ENCODE measurements around the gene IL17C.

IL17C gene

DNA sequence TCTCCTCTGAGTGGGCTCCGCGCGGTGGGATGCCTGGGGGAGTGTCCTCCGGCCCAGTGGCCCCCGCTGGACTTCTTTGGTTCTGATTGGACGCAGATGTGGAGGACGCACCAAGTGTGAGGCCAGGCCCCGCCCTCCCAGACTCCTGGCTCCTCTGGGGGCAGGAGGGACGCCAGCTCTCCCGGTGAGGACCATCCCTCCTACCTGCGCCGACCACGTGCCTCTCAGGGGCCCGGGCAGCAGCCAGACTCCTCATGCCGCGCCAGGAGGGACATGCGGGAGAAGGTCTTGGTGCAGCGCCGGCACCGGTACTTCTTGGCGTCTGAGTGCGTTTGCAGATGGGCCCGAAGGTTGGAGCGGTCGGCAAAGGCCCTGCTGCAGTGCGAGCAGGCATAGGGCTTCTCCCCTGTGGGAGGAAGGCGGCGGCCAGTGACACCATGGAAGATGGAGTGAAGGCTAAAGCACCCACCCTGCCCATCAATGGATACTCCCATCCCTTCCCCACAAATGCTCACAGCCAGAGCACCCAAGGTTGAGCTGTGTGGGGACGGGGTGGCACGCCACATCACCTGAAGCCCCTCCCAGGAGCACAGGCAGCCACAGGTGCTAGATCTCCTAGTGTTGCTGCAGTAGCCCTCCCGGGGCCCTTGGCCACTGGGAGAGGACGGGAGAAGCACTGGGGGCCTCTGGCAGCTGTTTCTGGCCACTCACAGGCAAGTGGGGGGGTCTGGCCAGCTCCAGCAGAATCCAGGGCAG is 40.0 kb downstream of the IL17C start:
- H2AFZ ChIP-seq (ENCODE audit: low read length), result no peak overlapping the region
- no peaks in the 10 kb centered on the region for H3K9me3 ChIP-seq (ENCODE audit: low read length)
- H3K79me2 ChIP-seq (ENCODE audit: insufficient read depth, low read length), result no peaks in the 10 kb centered on the region

DNA sequence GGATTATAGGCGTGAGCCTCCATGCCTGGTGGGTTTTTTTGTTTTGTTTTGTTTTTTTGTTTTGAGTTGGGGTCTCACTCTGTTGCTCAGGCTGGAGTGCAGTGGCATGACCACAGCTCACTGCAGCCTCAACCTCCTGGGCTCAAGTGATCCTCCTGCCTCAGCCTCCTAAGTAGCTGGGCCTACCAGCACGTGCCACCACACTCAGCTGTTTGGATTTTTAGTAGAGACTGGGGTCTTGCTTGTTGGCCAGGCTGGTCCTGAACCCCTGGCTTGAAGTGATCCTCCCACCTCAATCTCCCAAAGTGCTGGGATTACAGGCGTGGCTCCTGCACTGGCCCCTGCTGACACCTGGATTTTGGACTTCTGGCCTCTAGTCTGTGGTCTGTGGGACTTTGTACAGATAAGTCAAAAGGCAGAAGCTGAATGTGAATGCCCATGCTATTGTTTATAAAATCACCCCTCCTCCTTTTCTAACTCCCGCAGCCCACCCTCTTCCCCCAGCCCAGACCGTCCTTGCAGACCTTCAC is 42.2 kb downstream of the IL17C start:
- peak overlapping the region; percentile 60 for H3K4me2 ChIP-seq (ENCODE audit: low read length)

More for the DNA sequence above, 40.0 kb downstream of the IL17C start:
- Histone ChIP-seq H3K27me3 (ENCODE audit: insufficient read depth, low read length) (no peaks in the 10 kb centered on the region; the same call in 1 of the 2 replicates), H4K20me1 (ENCODE audit: insufficient read depth, low read length) (no peaks in the 10 kb centered on the region), H3K4me3 (ENCODE audit: low read depth, low read length, poor library complexity, severe bottlenecking) (no peak overlapping the region), H3K9me2 (ENCODE audit: low read depth, low read length) (no peaks in the 10 kb centered on the region), H3K36me3 (ENCODE audit: insufficient read depth, low read length) (peaks cover 23% of the 10 kb centered on the region), H3K4me1 (ENCODE audit: insufficient read depth, low read length, severe bottlenecking) (peaks cover 21% of the 10 kb centered on the region), H3K9ac (ENCODE audit: low read length) (no peak overlapping the region), H3K4me2 (ENCODE audit: low read length) (no peak overlapping the region), H3K27ac (ENCODE audit: low read depth, low read length, poor library complexity, severe bottlenecking) (no peak overlapping the region), H3F3A (ENCODE audit: insufficient read depth, low read length) (0 out of 2 replicates have a peak, but pooled peaks cover 3% of the 10 kb centered on the region)
- no peak for TF ChIP-seq EZH2 (IDR thresholded peaks at IDR 0.05; ENCODE audit: borderline replicate concordance, low read length)
- TF ChIP-seq, protein P1, sequence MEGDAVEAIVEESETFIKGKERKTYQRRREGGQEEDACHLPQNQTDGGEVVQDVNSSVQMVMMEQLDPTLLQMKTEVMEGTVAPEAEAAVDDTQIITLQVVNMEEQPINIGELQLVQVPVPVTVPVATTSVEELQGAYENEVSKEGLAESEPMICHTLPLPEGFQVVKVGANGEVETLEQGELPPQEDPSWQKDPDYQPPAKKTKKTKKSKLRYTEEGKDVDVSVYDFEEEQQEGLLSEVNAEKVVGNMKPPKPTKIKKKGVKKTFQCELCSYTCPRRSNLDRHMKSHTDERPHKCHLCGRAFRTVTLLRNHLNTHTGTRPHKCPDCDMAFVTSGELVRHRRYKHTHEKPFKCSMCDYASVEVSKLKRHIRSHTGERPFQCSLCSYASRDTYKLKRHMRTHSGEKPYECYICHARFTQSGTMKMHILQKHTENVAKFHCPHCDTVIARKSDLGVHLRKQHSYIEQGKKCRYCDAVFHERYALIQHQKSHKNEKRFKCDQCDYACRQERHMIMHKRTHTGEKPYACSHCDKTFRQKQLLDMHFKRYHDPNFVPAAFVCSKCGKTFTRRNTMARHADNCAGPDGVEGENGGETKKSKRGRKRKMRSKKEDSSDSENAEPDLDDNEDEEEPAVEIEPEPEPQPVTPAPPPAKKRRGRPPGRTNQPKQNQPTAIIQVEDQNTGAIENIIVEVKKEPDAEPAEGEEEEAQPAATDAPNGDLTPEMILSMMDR (IDR thresholded peaks at IDR 0.05; ENCODE audit: low read length), result no peak

DNA sequence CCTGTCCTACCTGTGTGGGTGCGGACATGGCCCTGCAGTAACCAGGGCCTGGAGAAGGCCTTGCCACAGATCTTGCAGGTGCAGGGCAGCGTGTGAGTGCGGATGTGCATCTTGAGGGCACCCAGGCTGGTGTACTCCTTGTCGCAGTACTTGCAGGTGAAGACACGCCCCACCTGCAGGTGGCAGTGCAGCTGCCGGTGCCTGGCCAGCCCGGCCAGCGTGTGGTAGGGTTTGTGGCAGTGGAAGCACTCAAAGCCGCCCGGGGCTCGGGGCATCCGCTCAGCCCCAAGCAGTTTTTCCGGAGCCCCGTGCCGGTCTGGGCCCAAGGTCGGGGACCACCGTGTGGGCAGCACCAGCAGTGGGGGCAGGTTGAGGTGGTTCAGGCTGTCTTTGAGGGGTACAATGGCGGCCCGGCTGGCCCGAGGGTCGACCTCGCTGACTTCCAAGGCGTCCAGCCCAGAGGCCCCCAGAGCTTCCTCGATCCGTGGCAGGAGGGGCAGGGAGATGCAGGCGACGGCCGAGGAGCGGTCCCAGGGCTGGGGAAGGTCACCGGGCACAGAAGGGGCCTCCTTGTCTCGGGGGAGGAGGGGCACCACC is 42.8 kb downstream of the IL17C start:
- H4K20me1 ChIP-seq (ENCODE audit: insufficient read depth, low read length), result no peaks in the 10 kb centered on the region
- H3K27ac ChIP-seq (ENCODE audit: low read depth, low read length, poor library complexity, severe bottlenecking), result peak overlapping the region; percentile 74
- H3K4me2 ChIP-seq (ENCODE audit: low read length), result peak overlapping the region; percentile 60
- H3K4me1 ChIP-seq (ENCODE audit: insufficient read depth, low read length, severe bottlenecking), result peaks cover 31% of the 10 kb centered on the region
- TF ChIP-seq, protein P1 (IDR thresholded peaks at IDR 0.05; ENCODE audit: low read length), result peak; percentile 83
- no peak for TF ChIP-seq EZH2 (IDR thresholded peaks at IDR 0.05; ENCODE audit: borderline replicate concordance, low read length)
- peak overlapping the region; percentile 48 for H3K4me3 ChIP-seq (ENCODE audit: low read depth, low read length, poor library complexity, severe bottlenecking)
- no peaks in the 10 kb centered on the region for H3K9me3 ChIP-seq (ENCODE audit: low read length)
- no peak overlapping the region for H2AFZ ChIP-seq (ENCODE audit: low read length)
- H3F3A ChIP-seq (ENCODE audit: insufficient read depth, low read length), result 0 out of 2 replicates have a peak, but pooled peaks cover 3% of the 10 kb centered on the region
- no peaks in the 10 kb centered on the region for H3K9me2 ChIP-seq (ENCODE audit: low read depth, low read length)
- H3K79me2 ChIP-seq (ENCODE audit: insufficient read depth, low read length), result no peaks in the 10 kb centered on the region
- peak overlapping the region; percentile 39; the same call in 1 of the 2 replicates for H3K9ac ChIP-seq (ENCODE audit: low read length)
- H3K36me3 ChIP-seq (ENCODE audit: insufficient read depth, low read length), result peaks cover under 1% of the 10 kb centered on the region; the same call in 1 of the 2 replicates
- no peaks in the 10 kb centered on the region; the same call in 1 of the 2 replicates for H3K27me3 ChIP-seq (ENCODE audit: insufficient read depth, low read length)

More for the DNA sequence above, 42.2 kb downstream of the IL17C start:
- no peaks in the 10 kb centered on the region for H3K9me2 ChIP-seq (ENCODE audit: low read depth, low read length)
- no peak overlapping the region for H3K4me3 ChIP-seq (ENCODE audit: low read depth, low read length, poor library complexity, severe bottlenecking)
- no peak overlapping the region for H3K9ac ChIP-seq (ENCODE audit: low read length)
- no peaks in the 10 kb centered on the region; the same call in 1 of the 2 replicates for H3K27me3 ChIP-seq (ENCODE audit: insufficient read depth, low read length)
- H3K36me3 ChIP-seq (ENCODE audit: insufficient read depth, low read length), result peaks cover 7% of the 10 kb centered on the region; the same call in 1 of the 2 replicates
- no peaks in the 10 kb centered on the region for H4K20me1 ChIP-seq (ENCODE audit: insufficient read depth, low read length)
- no peak overlapping the region for H2AFZ ChIP-seq (ENCODE audit: low read length)
- no peaks in the 10 kb centered on the region for H3K9me3 ChIP-seq (ENCODE audit: low read length)
- H3K27ac ChIP-seq (ENCODE audit: low read depth, low read length, poor library complexity, severe bottlenecking), result no peak overlapping the region
- peaks cover 25% of the 10 kb centered on the region for H3K4me1 ChIP-seq (ENCODE audit: insufficient read depth, low read length, severe bottlenecking)
- 0 out of 2 replicates have a peak, but pooled peaks cover 3% of the 10 kb centered on the region for H3F3A ChIP-seq (ENCODE audit: insufficient read depth, low read length)
- no peak for TF ChIP-seq EZH2 (IDR thresholded peaks at IDR 0.05; ENCODE audit: borderline replicate concordance, low read length)
- TF ChIP-seq, protein P1 (IDR thresholded peaks at IDR 0.05; ENCODE audit: low read length), result no peak
- no peaks in the 10 kb centered on the region for H3K79me2 ChIP-seq (ENCODE audit: insufficient read depth, low read length)
